NCI-H2081 treated with DMSO at 0.1 percent for 48 hours (cell line): ENCODE results near the gene HSD11B1.

ENCODE experiments used
- DNase-seq: peaks from one replicate; lab custom pipeline; 2025; lab: John Stamatoyannopoulos, UW

HSD11B1 gene

GRCh38 chr1:209756615-209757445 is 52.2 kb downstream of the HSD11B1 start:
- no peak for DNase-seq

GRCh38 chr1:209758400-209758799 is 53.8 kb downstream of the HSD11B1 start:
- DNase-seq, result no peak

DNA sequence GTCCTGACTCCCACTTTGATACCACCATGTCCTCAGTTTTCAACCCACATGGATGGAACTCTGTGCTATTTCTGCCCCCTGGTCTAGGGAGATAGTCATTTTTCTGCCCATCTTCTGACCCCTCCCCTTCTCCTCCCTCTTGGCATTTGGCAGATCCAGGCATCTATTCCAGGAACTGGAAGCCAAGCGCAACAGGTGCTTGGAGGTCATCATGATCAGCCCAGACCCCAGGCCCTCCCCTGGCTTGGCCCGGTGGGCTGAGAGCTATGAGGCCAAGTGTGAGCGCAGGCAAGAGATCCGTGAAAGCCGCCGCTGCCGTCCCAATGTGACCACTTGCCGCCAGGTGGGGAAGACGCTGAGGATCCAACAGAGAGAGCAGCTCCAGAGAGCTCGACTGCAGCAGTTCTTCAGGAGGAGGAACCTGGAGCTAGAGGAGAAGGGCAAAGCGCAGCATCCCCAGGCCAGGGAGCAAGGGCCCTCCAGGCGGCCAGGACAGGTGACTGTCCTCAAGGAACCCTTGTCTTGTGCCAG is 55.2 kb downstream of the HSD11B1 start:
- no peak for DNase-seq

GRCh38 chr1:209761011-209761635 is 56.5 kb downstream of the HSD11B1 start:
- no peak for DNase-seq

GRCh38 chr1:209766051-209766450 is 61.4 kb downstream of the HSD11B1 start:
- DNase-seq, result no peak

GRCh38 chr1:209767096-209767495 is 62.5 kb downstream of the HSD11B1 start:
- DNase-seq, result no peak

- DNase-seq, result no peak
Measured at GRCh38 chr1:209767706-209768105, 63.1 kb downstream of the HSD11B1 start.

DNA sequence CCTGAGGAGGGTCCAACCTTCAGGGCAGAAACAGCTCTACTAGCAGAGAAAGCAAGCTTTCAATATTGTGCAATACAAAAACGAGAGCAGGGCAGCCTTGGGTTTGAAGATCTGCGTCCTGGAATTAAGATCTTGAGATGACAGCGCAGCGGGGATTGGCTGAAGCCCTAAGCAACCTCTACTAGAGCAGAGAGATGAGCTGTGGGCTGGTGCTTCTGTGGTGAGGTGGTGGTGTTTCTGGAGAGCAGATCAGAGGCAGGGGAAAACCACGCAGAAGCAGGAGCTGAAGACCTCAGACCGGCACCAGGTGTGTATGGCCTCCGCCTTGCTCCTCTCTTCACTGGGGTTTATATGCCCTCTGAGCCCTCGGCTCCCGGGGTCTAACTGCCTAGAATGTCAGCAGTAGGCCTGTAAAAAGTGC is 63.7 kb downstream of the HSD11B1 start:
- DNase-seq, result no peak

DNA sequence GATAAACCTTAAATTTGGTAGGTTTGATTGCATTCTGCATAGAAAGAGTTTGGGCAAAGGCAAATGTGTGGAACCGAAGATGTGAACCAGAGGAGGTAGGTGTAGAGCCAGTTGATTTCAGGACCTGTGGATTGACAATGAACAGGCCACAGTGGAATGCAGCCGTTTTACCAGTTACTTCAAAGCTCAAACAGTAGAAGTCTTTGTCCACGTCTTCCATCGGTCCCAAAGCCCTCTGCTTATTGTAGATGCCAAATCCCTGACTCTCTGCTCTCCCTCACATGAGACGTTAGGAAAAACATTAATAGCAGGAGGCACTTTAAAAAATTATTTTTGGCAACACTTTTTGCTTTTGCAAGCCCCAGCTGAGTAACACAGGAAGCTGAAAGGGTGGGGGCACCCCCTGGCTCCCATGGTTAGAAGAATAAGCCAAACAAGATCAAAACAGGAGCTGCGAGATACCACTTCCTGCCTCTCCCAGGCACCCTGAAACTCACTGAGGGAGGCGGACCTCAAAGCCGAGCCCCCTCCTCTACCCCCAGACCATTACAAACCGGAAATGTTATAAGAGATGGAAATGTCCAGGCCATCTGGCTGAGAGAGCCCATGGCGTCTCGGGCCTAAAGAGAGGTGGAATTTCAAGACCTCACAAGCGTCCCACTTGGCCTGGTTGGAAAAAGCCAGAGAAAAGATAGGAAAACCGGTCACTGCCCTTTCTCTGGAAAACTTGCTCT is 64.7 kb downstream of the HSD11B1 start:
- DNase-seq, result no peak

GRCh38 chr1:209769971-209770370 is 65.3 kb downstream of the HSD11B1 start:
- DNase-seq, result no peak

DNA sequence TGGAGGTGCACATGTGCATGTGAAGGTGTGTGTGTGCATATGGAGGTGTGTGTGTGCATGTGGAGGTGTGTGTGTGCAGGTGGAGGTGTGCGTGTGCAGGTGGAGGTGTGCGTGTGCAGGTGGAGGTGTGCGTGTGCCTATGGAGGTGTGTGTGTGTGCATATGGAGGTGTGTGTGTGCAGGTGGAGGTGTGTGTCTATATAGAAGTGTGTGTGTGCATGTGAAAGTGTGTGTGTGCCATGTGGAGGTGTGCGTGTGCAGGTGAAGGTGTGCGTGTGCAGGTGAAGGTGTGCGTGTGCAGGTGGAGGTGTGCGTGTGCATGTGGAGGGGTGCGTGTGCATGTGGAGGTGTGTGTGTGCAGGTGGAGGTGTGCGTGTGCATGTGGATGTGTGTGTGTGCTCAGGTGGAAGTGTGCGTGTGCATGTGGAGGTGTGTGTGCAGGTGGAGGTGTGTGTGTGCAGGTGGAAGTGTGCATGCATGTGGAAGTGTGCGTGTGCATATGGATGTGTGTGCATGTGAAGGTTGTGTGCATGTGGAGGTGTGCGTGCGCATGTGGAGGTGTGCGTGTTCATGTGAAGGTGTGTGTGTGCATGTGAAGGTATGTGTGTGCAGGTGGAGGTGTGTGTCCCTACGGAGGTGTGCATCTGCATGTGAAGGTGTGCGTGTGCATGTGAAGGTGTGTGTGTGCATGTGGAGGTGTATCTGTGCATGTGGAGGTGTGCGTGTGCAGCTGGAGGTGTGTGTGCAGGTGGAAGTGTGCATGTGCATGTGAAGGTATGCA is 66.2 kb downstream of the HSD11B1 start:
- DNase-seq, result no peak

DNA sequence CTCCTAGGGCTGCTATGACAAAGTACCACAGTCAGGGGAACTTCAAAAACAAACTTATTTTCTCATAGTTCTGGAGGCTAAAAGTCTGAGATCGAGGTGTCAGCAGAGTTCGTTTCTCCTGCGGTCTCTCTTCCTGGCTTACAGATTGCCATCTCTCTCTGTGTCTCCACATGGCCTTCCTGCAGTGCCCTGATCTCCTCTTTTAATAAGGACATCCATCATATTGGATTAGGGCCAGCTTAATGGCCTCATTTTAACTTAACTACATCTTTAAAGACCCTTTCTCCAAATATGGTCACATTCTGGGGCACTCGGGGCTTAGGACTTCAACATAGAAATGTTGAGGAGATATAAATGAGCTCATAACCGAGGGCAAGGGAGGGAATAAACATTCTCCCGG is 67.5 kb downstream of the HSD11B1 start:
- no peak for DNase-seq

DNA sequence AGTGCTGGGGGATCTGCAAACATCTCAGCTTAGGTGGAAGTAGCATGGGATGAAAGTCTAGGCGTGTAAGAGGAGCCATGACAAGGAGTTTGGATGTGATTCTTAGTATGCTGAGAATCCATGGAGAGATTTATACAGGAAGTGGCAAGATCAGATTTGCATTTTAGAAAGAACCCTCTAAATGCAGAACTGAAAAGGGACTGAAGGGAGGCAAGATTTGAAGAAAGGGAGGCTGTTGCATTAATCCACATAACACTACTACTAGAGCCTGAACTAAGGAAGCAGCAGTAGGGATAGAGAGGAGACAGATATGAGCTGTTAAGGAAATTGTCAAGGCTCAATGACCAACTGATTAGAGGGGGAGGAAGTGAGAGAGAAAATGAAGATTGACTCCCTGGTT is 69.9 kb downstream of the HSD11B1 start:
- no peak for DNase-seq

DNA sequence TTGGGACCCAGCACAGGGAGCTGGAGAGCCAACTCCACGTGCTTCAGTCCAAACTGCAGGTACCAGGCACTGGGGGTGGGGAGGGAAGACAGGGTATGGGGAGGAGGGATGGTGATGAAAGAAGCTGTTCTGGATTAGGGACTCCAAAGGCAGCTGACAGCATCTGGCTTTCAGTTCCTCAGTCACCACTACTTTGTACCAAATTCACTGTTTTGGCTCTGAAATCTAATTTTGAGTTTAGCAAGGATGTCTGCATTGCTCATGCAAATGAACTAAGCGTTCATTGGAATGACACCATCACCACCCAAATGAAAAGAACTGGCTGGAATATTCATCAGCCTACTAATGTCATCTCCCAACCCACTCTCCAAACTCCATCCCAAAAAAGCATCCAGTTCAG is 71.0 kb downstream of the HSD11B1 start:
- no peak for DNase-seq

DNA sequence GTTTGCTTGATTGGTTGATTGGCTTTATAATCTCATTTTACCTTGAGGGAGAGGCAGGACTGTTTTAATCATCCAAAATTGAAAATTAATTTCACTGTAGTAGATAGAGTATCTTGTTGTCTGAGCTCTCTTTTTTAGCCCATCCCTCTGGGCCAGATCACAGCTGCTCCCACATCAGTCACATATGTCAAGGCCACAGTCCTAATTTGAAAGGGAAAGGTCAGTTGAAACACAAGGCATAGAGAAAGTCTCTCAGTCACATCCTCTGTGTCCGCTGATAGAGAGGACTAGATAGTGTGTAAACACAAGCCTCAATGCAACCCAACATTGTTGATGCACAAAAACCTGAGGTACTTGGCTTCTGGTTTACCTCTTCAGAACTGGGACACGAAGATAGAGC is 72.9 kb downstream of the HSD11B1 start:
- DNase-seq, result no peak

DNA sequence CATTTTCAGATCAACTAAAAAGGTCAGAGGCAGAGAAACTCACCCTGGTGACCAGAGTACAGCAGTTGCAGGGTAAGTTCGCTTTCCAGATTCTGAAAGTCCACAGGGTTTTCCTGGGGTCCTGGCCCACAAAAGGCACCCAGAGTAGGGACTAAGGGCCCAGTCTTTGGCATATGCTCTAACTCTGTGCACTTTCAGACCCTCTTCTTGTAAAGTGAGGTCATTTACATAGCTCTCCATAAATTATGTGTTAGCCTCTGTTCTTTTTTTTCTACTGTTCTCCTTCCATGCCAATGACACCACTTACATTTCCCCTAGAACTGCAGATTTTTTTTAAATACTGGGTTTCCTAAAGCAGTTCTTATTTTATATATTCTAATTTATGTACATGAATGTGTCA is 73.5 kb downstream of the HSD11B1 start:
- DNase-seq, result no peak

DNA sequence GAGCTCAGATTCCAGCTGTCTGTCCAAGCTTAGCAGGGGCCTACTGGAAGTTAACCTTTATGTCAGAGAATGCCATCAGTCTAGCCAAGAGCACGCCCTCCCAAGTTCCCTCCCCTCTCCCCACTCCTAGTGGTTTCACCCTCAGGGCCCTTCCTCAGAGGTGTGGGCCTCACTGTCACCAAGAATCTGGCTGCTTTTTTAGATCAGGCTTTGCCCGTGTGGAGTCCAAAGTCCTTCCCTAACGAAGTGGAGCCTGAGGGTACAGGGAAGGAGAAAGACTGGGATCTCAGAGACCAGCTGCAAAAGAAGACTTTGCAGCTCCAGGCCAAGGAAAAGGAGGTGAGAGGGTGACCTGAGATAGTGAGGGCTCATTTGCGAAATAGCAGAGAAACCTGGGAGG is 75.6 kb downstream of the HSD11B1 start:
- DNase-seq, result no peak

DNA sequence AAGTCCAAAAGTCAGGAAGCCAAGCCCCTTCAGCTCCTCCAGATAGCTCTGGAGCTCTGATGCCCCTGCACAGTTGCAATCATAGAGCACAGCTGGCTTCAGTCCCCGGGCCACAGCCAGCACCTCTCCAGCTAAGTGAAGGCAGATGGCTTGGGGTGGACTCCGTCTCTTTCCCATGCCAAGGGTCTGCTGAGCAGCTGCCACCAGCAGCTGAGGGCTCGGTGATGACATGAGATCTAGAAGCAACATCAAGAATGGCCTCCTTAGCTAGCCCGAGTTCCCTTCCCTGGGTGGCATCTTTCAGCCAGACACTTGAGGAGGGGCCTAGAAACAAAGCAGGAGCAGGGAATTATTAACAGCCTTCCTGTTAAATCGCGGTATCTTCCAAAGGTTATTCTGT is 78.7 kb downstream of the HSD11B1 start:
- no peak for DNase-seq
